DOHH2 (cell line): ENCODE results near the gene SETX.

Experiments
- CTCF ChIP-seq: fragments of 200-600 bp; sonication (generic); IDR thresholded peaks from one replicate; pipeline ENCODE4 v1.5.1; 2014; ENCODE audit warnings: antibody characterized with exemption, mild to moderate bottlenecking, low read depth, low read length; ENCODE audit not compliant: poor library complexity, severe bottlenecking
- EZH2phosphoT487 ChIP-seq: fragments of 200-600 bp; sonication (generic); IDR thresholded peaks from 2 replicates; pipeline ENCODE4 v1.6.1; 2017; ENCODE audit warnings: borderline replicate concordance, mild to moderate bottlenecking, antibody characterized with exemption, low read length, moderate library complexity, mixed read lengths

DNA sequence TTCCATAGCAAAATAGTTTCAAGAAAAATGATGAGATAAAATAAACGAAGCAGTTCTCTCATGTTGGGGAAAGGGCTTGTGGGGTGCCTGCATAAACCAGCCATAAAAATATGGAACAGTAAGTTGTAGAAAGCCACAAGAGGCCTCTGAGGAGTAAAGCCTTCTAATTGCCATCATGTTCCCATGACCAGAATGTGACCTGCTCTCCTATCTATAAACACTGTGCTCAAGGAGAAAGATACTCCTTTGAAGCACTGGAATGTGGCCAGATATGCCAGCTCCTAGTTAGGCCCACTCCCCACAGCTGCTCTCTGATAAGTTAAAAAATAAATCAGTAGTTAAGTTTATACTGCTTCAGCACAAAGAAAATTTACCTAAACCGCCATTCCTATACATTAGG, 65.8 kb downstream of the SETX start:
- no peak for TF ChIP-seq CTCF
- TF ChIP-seq EZH2phosphoT487: no peak
